ENCODE measurements around the gene ZNF784.
"Not testable (repeated sequence)": the region's sequence is repeated elsewhere in the genome, so short reads cannot be mapped to it uniquely, and the experiment has no call there.

ZNF784 gene

DNA sequence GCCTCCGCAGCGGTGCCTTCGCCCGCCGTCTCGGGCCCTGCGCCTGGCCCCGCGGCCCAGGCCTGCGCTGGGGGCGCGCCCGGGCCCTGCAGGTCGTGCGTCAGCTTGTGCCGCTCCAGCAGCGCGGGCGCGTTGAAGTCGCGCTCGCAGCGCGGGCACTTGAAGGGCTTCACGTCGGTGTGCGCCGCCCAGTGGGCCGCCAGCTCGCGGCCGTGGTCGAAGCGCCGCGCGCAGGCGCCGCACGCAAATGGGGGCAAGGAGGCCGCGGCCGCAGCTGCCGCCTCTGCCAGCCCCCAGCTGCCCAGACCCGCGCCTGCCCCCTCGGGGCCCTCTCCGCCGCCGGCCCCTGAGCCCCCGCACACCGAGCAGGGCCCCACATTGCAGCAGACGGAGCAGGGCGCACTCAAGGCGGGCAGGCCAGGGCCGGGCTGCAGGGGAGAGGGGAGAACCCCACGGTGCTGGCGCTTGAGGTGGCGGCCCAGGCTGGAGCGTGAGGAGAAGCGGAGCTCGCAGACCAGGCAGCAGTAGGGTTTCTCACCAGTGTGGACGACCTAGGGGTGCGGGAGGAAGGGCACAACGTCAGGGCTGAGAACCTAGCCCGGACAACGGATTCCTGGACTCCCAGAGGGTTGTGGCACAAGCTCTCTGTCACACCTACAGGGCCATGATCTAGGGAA, 31.1 kb downstream of the ZNF784 start:
- in situ Hi-C loops (cut with MboI; ENCODE audit: low pct_unique_long_range_greater_than_20kb, low sequenced_read_pairs), result no loop called here
- no peak for DNase-seq

DNA sequence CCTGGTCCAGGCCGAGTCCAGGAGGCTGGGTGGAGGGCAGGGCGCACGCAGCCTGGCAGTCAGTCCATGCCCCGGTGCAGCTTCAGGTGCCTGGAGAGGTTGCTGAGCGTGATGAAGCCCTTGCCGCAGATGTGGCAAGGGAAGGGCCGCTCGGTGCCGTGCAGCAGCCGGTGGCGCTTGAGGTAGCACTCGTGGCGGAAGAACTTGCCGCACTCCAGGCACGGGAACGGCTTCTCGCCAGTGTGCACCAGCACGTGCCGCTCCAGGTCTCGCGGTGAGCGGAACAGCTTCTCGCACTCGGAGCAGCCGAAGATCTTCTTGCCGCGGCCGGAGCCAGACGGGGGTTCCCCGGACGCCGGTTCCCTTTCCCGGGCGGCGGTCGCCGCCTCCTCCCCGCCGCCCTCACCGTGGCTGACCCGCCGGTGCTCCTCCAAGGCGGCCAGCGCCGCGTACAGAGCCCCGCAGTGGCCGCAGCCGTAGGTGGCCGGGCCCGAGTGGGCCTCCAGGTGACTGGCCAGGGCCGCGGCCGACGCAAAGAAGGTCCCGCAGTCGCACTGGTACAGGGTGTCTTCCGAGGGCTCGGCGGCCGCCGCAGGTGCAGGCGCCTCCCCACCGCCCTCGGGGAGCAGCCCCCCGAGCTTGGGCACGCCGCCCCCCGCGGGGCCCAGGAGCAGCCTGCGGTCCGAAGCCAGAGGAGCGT, 31.8 kb downstream of the ZNF784 start:
- no peak for DNase-seq
- in situ Hi-C loops (cut with MboI; ENCODE audit: low pct_unique_long_range_greater_than_20kb, low sequenced_read_pairs), result no loop called here

DNA sequence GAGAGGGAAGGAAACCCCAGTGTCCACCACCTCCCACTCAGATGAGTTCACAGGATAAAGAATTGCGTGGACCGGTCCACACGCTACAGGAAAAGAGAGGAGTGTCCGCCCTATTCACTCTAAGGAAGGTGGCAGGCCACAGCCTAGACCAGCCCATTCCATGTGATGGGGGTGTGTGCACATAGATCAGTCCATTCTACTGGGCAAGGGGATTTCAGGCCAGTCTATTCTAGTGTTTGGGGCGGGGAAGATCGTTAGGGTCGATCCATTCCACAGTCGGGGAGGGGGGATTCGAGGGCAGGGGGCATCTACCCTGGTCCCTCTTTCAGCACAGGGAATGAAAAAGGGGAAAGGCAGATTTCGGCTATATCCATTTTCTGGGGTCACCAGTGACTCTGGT, 32.8 kb downstream of the ZNF784 start:
- in situ Hi-C loops (cut with MboI; ENCODE audit: low pct_unique_long_range_greater_than_20kb, low sequenced_read_pairs), result no loop called here

DNA sequence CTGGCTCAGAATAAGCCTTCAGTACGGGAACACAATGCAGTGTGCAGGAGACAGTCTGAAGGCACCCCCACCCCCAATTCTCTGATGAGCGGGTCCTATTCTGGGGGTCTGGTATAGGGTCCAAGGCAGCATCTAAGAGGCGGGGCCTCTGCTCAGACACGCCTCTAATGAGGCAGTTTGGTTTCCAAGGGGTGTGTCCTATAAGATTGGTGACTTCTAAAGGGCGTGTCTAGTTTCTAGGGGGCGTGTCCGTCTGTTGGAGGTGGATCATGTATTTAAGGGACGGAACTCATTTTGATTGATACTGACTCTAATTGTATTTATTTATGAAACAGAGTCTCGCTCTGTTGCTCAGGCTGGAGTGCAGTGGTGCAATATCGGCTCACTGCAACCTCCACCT, 33.7 kb downstream of the ZNF784 start:
- DNase-seq, result no peak

More for the DNA sequence above, 32.8 kb downstream of the ZNF784 start:
- no peak for DNase-seq

DNA sequence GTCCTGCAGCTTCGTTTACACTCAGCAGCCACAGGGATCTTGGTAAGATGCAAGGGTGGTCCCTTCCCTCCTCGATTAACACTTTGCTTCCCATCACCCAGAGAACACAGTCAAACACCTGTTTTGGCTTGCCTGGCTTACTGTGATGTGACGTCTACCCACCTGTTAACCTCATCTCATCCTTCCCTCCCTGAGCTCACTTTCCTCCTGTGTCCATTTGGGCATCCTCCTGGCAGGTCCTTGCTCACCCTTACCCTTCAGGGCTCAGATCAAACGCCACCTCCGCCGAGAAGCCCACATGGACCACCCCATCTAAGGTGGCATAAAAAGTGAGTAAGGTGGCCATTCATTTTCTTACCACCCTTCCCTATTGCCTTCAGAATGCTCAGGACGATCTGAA, 34.3 kb downstream of the ZNF784 start:
- in situ Hi-C loops (cut with MboI; ENCODE audit: low pct_unique_long_range_greater_than_20kb, low sequenced_read_pairs), result no loop called here
- DNase-seq, result no peak

More for the DNA sequence above, 33.7 kb downstream of the ZNF784 start:
- in situ Hi-C loops (cut with MboI; ENCODE audit: low pct_unique_long_range_greater_than_20kb, low sequenced_read_pairs), result no loop called here

DNA sequence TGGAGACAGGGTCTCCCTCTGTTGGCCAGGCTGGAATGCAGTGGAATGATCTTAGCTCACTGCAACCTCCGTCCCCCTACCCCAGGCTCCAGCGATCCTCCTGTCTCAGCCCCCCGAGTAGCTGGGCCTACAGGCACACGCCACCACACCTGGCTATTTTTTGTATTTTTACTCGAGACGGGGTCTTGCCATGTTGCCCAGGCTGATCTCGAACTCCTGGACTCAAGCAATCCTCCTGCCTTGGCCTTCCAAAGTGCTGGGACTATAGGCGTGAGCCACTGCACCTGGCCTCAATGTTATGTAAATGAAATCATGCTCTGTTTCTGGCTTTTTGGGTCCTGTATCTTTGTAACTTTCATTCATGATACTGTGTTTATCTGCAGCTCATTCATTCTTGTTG, 35.6 kb downstream of the ZNF784 start:
- DNase-seq, result no peak
- in situ Hi-C loops (cut with MboI; ENCODE audit: low pct_unique_long_range_greater_than_20kb, low sequenced_read_pairs), result no loop called here

DNA sequence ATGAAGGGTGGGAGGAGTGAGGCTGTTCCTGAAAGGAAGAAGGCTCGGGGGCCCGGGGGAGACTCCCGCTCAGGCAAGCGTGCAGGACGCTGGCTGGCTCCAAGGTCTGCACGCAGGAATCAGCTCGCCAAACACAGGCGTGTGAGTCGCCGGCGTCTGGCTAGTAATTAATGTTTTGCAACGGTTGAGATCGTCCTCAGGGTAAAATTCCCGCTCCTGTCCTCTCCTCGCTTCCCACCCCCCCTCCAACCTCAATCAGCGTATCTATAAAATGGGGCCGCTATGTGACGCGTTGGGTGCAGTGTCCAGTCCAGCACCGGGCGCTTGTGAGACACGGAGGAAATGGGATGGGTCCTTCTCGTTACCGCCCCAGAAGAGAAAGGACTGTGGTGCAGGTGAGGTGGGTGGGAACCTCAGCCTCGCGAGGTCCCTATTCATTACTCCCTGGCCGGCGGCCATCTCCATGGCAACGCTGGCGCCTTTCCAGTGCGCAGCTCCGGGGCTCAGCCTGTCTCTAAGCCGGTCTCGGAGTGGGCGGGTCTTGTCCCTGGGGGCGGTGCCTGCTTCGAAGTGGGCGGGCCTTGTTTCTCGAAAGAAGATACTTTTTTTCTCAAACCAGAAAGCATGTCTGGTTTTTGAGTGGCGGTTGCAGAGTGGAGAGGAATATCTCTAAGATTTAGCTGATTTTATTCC, 37.2 kb downstream of the ZNF784 start:
- in situ Hi-C loops (cut with MboI; ENCODE audit: low pct_unique_long_range_greater_than_20kb, low sequenced_read_pairs), result no loop called here
- peak; percentile 93 for DNase-seq

DNA sequence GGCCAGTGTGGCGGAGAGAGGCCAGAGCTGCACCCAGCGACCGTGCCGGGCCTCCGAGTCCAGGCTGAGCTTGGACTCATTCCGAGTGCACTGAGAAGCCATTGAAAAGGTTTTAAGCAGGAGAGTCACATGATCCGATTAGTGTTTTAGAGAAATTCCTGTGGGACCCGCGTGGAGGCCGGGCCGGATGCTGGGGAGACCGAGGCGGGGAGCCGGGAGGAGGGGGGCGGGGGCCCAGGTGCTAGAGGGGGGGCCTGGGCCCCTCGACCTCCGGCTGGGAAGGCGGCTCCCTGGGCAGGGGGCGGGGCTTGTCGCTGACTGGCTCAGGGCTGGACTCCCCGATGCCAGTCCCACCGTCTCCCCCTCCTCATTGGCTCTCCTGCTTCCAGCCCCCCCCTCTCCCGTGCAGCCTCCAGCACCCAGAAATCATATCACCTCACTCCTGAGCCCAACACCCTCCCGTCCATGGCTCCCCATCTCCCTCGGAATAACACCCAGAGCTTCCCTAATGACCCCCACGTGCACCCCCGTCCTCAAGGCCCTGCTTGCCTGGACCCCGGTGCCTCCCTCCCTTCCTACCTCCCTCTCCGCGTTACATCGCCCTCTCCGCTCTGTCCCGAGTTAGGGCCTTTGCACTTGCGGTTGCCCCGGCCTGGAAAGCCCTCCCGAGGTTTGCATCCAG, 38.6 kb downstream of the ZNF784 start:
- in situ Hi-C loops (cut with MboI; ENCODE audit: low pct_unique_long_range_greater_than_20kb, low sequenced_read_pairs), result no loop called here

DNA sequence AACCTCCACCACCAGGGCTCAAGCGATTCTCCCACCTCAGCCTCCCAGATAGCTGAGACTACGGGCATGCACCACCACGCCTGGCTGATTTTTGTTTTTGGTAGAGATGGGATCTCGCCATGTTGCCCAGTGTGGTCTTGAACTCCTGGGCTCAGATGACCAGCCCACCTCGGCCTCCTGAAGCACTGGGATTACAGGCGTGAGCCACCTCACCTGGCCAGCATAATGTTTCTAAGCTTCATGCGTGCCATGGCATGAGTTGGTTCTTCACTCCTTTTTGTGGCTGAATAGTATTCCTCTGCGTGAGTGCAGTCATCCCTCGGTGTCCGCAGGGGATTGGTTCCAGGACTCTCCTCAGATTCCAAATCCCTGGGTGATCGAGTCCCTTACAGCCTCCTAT, 39.5 kb downstream of the ZNF784 start:
- DNase-seq, result no peak
- in situ Hi-C loops (cut with MboI; ENCODE audit: low pct_unique_long_range_greater_than_20kb, low sequenced_read_pairs), result no loop called here

More for the DNA sequence above, 38.6 kb downstream of the ZNF784 start:
- DNase-seq, result no peak

DNA sequence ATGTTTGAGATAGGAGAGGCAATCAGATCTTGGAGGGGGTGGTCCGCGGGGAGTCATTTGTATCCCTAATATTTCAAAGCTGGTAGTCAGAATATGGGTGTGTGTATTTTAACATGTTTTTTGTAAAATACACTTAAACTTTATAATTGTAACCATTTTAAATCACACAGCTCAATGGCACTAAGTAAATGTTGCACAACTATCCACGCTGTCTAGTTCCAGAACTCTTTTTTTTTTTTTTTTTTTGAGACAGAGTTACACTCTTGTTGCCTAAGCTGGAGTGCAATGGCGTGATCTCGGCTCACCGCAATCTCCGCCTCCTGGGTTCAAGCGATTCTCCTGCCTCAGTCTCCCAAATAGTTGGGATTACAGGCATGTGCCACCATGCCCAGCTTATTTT, 40.5 kb downstream of the ZNF784 start:
- in situ Hi-C loops (cut with MboI; ENCODE audit: low pct_unique_long_range_greater_than_20kb, low sequenced_read_pairs); DNase-seq: not testable (repeated sequence)

DNA sequence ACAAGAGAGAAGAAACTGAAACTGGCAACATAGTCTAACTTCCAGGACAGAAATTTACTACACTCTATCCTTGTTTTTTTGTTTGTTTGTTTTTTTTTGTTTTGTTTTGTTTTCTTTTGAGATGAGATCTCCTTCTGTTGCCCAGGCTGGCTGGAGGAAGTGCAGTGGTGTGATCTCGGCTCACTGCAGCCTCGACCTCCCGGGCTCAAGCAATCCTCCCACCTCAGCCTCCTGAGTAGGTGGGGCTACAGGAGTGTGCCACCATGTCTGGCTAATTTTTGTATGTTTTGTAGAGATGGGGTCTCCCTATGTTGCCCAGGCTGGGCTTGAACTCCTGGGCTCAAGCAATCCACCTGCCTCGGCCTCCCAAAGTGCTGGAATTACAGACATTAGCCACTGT, 42.1 kb downstream of the ZNF784 start:
- DNase-seq; in situ Hi-C loops (cut with MboI; ENCODE audit: low pct_unique_long_range_greater_than_20kb, low sequenced_read_pairs): not testable (repeated sequence)

DNA sequence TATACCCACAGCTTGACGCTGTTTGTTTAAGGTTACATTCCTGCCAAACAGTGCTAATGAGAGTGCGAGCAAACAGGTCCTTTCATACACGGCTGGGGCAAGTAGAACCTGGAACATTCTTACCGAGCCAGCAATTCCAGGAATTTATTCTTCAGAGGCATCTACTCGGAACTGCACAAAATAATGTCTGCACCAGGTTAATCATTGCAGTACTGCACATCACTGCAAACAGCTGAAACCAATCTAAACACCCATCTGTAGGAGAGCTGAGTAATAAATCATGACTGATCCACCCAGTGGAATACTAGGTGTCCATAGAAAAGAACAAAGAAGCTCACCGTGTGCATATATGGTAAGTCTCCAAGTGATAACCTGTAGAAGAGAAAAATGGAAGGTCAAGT, 42.5 kb downstream of the ZNF784 start:
- in situ Hi-C loops (cut with MboI; ENCODE audit: low pct_unique_long_range_greater_than_20kb, low sequenced_read_pairs), result no loop called here
- DNase-seq, result no peak

DNA sequence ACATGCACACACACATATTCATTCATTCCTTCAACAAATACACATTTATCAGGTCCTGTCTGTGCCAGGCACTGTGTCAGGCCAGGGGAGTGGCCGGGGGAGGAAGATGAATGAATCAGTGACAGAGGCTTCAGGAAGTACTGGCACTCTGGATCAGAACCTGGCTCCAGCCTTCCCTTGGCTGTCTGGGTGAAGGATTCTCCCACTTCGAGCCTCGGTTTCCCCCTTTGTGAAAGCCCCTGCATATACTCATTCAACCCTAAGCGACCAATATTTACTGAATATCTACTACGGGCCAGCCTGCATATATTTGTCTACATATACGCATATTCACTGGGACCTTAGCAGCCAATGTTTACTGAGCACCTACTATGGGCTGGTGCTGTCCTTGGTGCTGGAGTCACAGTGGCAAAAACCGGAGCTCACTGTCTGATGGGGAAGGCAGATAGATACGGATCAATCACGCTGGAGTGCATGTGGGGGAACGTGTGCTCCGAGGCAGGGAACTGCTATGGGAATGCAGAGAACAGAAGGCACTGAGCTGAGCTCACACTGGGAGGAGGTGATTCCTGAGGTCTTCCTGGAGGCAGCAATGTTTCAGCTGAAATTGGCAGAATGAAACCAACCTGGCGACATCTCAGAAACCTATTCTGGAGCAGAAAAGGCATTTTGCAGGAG, 43.1 kb downstream of the ZNF784 start:
- in situ Hi-C loops (cut with MboI; ENCODE audit: low pct_unique_long_range_greater_than_20kb, low sequenced_read_pairs), result no loop called here
- peak; percentile 25 for DNase-seq

DNA sequence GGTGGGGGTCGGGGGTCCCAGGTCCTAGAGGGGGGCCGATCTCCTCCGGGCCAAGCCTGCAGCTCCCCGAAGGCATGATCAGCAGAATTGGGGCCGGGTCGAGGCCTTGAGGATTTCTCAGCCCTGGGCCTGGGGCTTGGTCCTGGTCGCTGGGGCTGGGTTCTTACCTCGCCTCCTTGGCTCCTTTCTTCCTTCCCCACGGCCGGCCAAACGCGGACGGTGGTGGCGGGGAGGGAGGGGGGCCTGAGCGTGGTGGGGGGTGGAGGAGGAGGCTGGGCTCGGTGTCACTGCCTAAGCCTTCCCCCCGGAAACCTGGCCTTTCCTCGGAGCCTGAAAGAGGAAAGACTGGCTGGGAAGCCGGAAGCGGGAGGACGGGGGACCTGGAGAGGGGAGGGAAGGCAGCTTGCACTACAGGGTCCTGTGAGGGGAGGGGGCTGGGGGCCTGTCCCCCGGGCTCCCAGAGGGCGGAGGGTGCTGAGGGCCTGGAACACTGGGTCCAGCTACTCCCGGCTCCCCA, 43.7 kb downstream of the ZNF784 start, which contains the start of gene ZNF579:
TSS of gene ZNF579 (minus strand) at position 221 of the 517 bp plus-strand sequence. CDS start 1,209 bp downstream, outside the sequence.
- DNase-seq, result peak; percentile 91
- in situ Hi-C loops (cut with MboI; ENCODE audit: low pct_unique_long_range_greater_than_20kb, low sequenced_read_pairs), result no loop called here

DNA sequence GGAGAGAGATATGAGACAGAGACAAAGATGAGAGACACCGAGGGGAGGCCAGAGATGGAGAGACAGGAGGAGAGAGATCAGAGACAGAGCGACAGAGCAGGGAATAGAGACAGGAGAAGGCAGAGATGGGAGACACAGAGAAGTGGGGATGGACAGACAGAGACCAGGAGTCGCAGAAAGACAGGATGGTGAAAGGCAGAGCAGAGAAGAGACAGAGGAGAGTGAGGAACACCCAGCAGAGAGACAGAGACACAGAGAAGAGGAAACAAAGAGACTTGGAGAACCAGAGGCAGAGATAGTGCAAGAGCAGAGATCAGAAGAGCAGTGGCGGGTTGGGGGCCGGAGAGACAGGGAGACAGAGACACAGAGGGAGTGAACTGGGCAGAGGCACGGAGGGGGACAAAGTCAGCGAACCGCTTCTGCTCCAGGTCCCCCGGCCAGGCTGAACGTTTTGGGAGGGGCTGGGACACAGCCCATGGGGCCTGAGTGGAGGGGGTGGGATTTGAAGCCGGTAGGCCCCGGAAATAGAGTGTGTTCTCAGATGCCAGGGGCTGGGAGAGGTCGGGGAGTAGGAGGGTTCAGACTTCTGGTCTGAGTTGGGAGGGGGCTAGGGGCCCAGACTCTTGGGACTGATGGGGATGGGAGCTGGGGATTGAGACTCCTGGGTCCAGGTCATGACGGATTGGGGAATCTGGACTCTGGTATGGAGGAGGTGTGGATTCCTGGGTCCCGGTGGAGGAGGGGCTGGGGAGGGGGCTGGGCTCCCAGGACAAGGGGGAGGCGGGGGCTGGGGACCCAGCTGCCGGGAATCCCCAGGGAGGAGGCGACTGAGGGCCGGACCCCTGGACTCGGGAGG, 44.4 kb downstream of the ZNF784 start:
- no peak for DNase-seq
- in situ Hi-C loops (cut with MboI; ENCODE audit: low pct_unique_long_range_greater_than_20kb, low sequenced_read_pairs), result no loop called here

DNA sequence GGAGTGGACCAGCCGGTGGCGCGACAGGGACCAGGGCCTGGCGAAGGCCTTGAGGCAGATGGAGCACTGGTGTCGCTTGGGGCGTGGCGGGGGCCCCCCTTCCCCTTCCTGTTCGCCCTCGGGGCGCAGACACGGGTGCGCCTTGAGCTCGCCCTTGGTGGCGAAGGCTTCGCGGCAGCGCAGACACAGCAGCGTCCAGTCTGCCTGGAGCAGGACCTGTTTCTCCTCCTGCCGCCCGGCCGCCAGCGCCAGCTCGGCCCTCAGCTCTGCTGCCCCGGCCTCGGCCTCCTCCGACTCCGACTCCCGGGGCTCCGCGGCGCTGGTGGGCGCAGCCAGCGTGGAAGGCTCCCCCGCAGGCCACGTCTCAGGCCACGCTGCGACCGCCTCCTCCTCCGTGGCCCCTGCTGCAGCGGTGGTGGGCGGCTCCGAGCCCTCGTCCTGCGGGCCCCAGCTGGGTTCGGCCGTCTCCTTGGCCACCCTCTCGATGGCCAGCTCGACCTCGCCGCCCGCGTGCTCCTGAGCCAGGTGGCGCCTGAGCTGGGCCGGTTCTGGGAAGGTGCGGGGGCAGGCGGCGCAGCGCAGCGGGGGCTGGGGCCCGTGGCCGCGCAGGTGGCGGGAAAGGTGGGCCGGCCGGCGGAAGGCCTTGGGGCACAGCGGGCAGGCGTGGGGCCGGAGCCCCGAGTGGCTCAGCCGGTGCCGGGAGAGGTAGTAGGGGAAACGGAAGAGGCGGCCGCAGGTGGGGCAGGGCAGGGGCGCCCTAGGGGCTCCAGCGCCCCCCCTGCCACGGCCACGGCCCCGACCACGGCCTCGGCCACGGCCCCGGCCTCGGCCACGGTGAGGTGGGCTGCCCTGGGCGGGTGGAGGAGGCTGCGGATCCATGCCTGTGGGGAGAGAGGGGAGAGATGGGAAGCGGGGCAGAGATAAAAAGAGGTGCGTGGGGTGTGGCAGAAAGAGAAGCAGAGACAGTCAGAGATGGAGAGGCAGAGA, 45.3 kb downstream of the ZNF784 start:
- in situ Hi-C loops (cut with MboI; ENCODE audit: low pct_unique_long_range_greater_than_20kb, low sequenced_read_pairs), result no loop called here
- DNase-seq, result no peak
